PC-9 (cell line): ENCODE measurements around the gene SEBOX. TPM values are rescaled to one million over a fixed set of nuclear protein-coding genes. Genes with fewer than 3 reads are reported as not detected.

Experiments used
- BruUV-seq: library from RNA; stranded (reverse); fragments of 400-500 nt; replicated peaks from 2 replicates; lab custom pipeline; 2021; lab: Mats Ljungman, UMichigan
- CTCF ChIA-PET: fragments of 300-600 bp; sonication (Branson Sonifier 250); formaldehyde crosslinking; loops from one replicate; lab custom pipeline; 2022; ENCODE audit warnings: antibody characterized with exemption; lab: Charles Lee
- POLR2A ChIA-PET: fragments of 300-600 bp; sonication (Branson Sonifier 250); formaldehyde crosslinking; loops from one replicate; lab custom pipeline; 2022; ENCODE audit warnings: antibody characterized with exemption; ENCODE audit not compliant: unreplicated experiment; lab: Charles Lee
- DNase-seq, 2 experiments: peaks; one replicate each; pipeline versions ENCODE4 v3.0.0 to v3.0.0-alpha.2; 2015 to 2022; ENCODE audit warnings: mixed read lengths in 1 of 2
- H2AFZ ChIP-seq: fragments of 200-600 bp; sonication (generic); 2 replicates; pipeline ENCODE4 v1.8.1; 2017; ENCODE audit warnings: antibody characterized with exemption
- H3F3A ChIP-seq: fragments of 200-600 bp; sonication (generic); 2 replicates; pipeline ENCODE4 v1.8.1; 2017; ENCODE audit warnings: antibody characterized with exemption, mild to moderate bottlenecking, low read depth; ENCODE audit not compliant: insufficient read depth
- H3K27ac ChIP-seq: fragments of 200-600 bp; sonication (generic); 2 replicates; pipeline ENCODE4 v1.6.1; 2016; ENCODE audit warnings: mixed run types
- H3K27me3 ChIP-seq: fragments of 200-600 bp; sonication (generic); 2 replicates; pipeline ENCODE4 v1.6.1; 2016; ENCODE audit warnings: low read depth, mixed run types; ENCODE audit not compliant: insufficient read depth
- H3K36me3 ChIP-seq: fragments of 200-600 bp; sonication (generic); 2 replicates; pipeline ENCODE4 v1.6.1; 2016; ENCODE audit warnings: low read depth, mixed run types
- H3K4me1 ChIP-seq: fragments of 200-600 bp; sonication (generic); replicated peaks from 2 replicates; pipeline ENCODE4 v1.6.1; 2016; ENCODE audit warnings: mixed run types; ENCODE audit not compliant: insufficient read depth
- H3K4me2 ChIP-seq: fragments of 200-600 bp; sonication (generic); 2 replicates; pipeline ENCODE4 v1.6.1; 2017; ENCODE audit warnings: mixed run types
- H3K4me3 ChIP-seq: fragments of 200-600 bp; sonication (generic); 2 replicates; pipeline ENCODE4 v1.6.1; 2016; ENCODE audit warnings: mixed run types
- H3K79me2 ChIP-seq: fragments of 200-600 bp; sonication (generic); 2 replicates; pipeline ENCODE4 v1.6.1; 2017; ENCODE audit warnings: low read depth, mixed run types
- H3K9me2 ChIP-seq: fragments of 200-600 bp; sonication (generic); 2 replicates; pipeline ENCODE4 v1.8.1; 2017; ENCODE audit warnings: mild to moderate bottlenecking; ENCODE audit not compliant: insufficient read depth
- H3K9me3 ChIP-seq: fragments of 200-600 bp; sonication (generic); 2 replicates; pipeline ENCODE4 v1.8.1; 2016; ENCODE audit warnings: low read depth; ENCODE audit not compliant: insufficient read depth
- H4K20me1 ChIP-seq: fragments of 200-600 bp; sonication (generic); 2 replicates; pipeline ENCODE4 v1.8.1; 2017; ENCODE audit not compliant: insufficient read depth
- EZH2 ChIP-seq: fragments of 200-600 bp; sonication (generic); IDR thresholded peaks from 2 replicates; pipeline ENCODE4 v1.8.0; 2017; ENCODE audit warnings: antibody characterized with exemption, low read depth
- intact Hi-C: fragments of 100-400 bp; cut with micrococcal nuclease; formaldehyde crosslinking; loops from one replicate; pipeline ENCODE4 v1.10.0; 2022; ENCODE audit not compliant: unreplicated experiment
- total RNA-seq: library from RNA; stranded (reverse); gene quantifications from 2 replicates; pipeline ENCODE4 v1.2.3, GENCODE V29; 2021
- TF ChIP-seq, protein P1 (sequence below): fragments of 200-600 bp; sonication (generic); conservative IDR thresholded peaks from 2 replicates; pipeline ENCODE4 v1.6.1; 2017; ENCODE audit warnings: mixed run types, antibody characterized with exemption, mild to moderate bottlenecking, moderate library complexity

SEBOX gene
- total RNA-seq, 1 experiment from 2014 or later, result not detected

DNA sequence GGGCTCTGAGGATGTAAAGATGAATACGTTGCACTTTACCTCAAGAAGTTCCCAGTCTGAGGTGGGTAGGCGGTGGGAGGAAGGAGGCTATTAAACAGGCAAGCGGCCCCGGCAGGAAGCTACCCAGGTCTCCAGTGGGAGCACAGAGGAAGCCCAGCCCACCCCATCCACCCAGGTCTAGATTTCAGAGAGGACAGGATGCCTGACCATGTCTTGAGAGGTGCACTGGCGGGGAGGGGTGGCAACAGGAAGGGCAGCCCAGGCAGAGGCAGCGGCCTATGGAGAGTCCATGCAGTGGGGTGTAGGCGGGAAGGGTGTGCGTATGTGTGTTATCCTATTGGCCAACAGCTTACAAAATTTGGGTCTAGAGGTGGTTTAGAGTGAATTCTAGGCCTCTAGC lies 20.4 kb upstream of the SEBOX start:
- BruUV-seq, result no TSS peak
- Histone ChIP-seq H3K79me2 (peaks cover 11% of the 10 kb centered on the region; the same call in 1 of the 2 replicates), H3K9me2 (no peaks in the 10 kb centered on the region), H3K36me3 (peaks cover 10% of the 10 kb centered on the region; the same call in 1 of the 2 replicates), H3K27ac (peak overlapping the region; percentile 79), H3K4me3 (peak overlapping the region; percentile 84), H4K20me1 (no peaks in the 10 kb centered on the region; the same call in 1 of the 2 replicates), H3F3A (peaks cover 33% of the 10 kb centered on the region), H3K4me2 (peak overlapping the region; percentile 94), H3K4me1 (peaks cover 30% of the 10 kb centered on the region), H3K27me3 (no peaks in the 10 kb centered on the region), H3K9me3 (no peaks in the 10 kb centered on the region), H2AFZ (peak overlapping the region; percentile 98; the same call in 1 of the 2 replicates)
- CTCF ChIA-PET, result interaction anchor here (0.5 kb wide), 1 partner anchor 494 kb away, joined by 6 read pairs; no protein-coding TSS in a partner anchor
- POLR2A ChIA-PET, result no interaction called here
- TF ChIP-seq, protein P1, sequence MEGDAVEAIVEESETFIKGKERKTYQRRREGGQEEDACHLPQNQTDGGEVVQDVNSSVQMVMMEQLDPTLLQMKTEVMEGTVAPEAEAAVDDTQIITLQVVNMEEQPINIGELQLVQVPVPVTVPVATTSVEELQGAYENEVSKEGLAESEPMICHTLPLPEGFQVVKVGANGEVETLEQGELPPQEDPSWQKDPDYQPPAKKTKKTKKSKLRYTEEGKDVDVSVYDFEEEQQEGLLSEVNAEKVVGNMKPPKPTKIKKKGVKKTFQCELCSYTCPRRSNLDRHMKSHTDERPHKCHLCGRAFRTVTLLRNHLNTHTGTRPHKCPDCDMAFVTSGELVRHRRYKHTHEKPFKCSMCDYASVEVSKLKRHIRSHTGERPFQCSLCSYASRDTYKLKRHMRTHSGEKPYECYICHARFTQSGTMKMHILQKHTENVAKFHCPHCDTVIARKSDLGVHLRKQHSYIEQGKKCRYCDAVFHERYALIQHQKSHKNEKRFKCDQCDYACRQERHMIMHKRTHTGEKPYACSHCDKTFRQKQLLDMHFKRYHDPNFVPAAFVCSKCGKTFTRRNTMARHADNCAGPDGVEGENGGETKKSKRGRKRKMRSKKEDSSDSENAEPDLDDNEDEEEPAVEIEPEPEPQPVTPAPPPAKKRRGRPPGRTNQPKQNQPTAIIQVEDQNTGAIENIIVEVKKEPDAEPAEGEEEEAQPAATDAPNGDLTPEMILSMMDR, result no peak
- no peak for TF ChIP-seq EZH2
- no peak for DNase-seq
- intact Hi-C loops, result no loop called here

DNA sequence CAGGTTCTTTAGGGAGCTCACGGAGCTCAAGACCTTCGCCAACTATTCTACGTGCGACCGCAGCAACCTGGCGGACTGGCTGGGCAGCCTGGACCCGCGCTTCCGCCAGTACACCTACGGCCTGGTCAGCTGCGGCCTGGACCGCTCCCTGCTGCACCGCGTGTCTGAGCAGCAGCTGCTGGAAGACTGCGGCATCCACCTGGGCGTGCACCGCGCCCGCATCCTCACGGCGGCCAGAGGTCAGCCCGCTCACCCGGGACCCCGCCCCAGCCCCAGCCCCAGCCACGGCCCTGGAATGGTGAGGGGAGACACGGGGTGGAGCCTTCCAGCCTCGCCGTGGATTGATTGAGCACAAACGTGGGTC lies 20.0 kb upstream of the SEBOX start:
- peak overlapping the region; percentile 94 for H3K4me2 ChIP-seq
- no peaks in the 10 kb centered on the region for H3K27me3 ChIP-seq
- no TSS peak for BruUV-seq
- peak overlapping the region; percentile 98 for H2AFZ ChIP-seq
- H3K4me1 ChIP-seq, result peaks cover 32% of the 10 kb centered on the region
- ChIA-PET CTCF (no interaction called here), POLR2A (interaction anchor here (1.3 kb wide), 1 partner anchor 49 kb away, joined by 8 read pairs; no protein-coding TSS in a partner anchor)
- H3K4me3 ChIP-seq, result peak overlapping the region; percentile 84
- H3K27ac ChIP-seq, result peak overlapping the region; percentile 79
- no peaks in the 10 kb centered on the region for H3K9me3 ChIP-seq
- no peaks in the 10 kb centered on the region; the same call in 1 of the 2 replicates for H4K20me1 ChIP-seq
- peaks cover 34% of the 10 kb centered on the region for H3F3A ChIP-seq
- TF ChIP-seq, protein P1, result no peak
- TF ChIP-seq EZH2, result no peak
- H3K9me2 ChIP-seq, result no peaks in the 10 kb centered on the region
- intact Hi-C loops, result no loop called here
- peak; percentile 66 to 77 for DNase-seq
- H3K36me3 ChIP-seq, result peaks cover 10% of the 10 kb centered on the region; the same call in 1 of the 2 replicates
- H3K79me2 ChIP-seq, result peaks cover 11% of the 10 kb centered on the region; the same call in 1 of the 2 replicates

DNA sequence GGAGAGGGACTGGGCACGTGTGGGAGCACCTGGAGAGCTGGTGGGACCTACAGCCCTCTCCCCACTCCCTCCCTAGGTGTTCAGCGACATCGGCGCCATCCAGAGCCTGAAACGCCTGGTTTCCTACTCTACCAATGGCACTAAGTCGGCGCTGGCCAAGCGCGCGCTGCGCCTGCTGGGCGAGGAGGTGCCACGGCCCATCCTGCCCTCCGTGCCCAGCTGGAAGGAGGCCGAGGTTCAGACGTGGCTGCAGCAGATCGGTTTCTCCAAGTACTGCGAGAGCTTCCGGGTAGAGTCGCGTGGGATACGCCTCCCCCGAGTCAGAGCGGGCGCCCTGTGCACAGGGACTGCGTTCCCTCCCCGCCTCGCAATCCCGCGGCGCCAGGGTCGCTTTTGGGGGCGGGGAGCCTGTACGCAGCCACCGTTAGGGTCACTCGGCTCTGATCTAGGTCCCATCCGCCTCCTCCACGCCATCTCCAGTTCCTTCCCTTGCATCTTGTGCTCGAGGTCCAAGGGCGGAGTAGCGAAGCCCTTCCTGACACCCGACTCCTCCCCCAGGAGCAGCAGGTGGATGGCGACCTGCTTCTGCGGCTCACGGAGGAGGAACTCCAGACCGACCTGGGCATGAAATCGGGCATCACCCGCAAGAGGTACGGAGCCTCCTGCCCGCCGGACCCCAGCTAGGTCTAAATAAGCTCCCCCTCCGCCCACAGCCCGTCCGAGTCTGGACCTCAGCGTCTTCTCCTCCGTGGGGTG lies 19.5 kb upstream of the SEBOX start:
- Histone ChIP-seq H4K20me1 (no peaks in the 10 kb centered on the region; the same call in 1 of the 2 replicates), H3K36me3 (0 out of 2 replicates have a peak, but pooled peaks cover 6% of the 10 kb centered on the region), H3K9me2 (no peaks in the 10 kb centered on the region), H2AFZ (peak overlapping the region; percentile 98), H3K4me1 (peaks cover 37% of the 10 kb centered on the region), H3K4me3 (peak overlapping the region; percentile 84), H3K79me2 (peaks cover 11% of the 10 kb centered on the region; the same call in 1 of the 2 replicates), H3K9me3 (no peaks in the 10 kb centered on the region), H3K27me3 (no peaks in the 10 kb centered on the region), H3K27ac (peak overlapping the region; percentile 79), H3K4me2 (peak overlapping the region; percentile 94), H3F3A (peaks cover 40% of the 10 kb centered on the region)
- TF ChIP-seq, protein P1, result no peak
- no peak for TF ChIP-seq EZH2
- ChIA-PET POLR2A (interaction anchor here (0.7 to 1.3 kb wide), 3 partner anchors 21 to 169 kb away, joined by 4 to 8 read pairs (median 5); partner anchors contain the start of gene SLC46A1), CTCF (no interaction called here)
- intact Hi-C loops, result no loop called here
- TSS peak; percentile 71 for BruUV-seq
- peak; percentile 62 to 77 for DNase-seq
